ENCODE measurements around the gene TMEM213.
A peak's percentile ranks its signal among the peaks of the same experiment; 100 is the strongest.

Gene TMEM213

DNA sequence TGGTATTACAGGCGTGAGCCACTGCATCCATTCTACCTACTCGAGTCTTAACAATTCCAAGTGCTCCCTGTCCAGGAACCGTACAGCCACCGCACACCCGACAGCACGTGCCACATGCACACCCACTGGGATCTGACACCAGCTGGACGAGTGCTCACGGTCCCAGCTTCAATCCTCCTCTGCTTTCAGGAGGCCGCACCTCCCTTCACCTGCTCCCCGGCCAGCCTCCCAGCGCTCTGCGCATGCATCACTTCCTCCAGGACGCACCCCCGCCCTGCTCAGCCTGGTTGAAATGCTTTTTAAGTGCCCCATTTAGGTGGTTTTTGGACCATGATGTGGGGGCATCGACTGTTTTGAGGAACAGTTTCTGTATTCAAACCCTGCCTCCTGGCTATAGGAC is 47.3 kb upstream of the TMEM213 start:
- H3K9ac ChIP-seq (ENCODE audit: low read depth, low read length, poor library complexity, severe bottlenecking): no peak overlapping the region
- H3K79me2 ChIP-seq (ENCODE audit: insufficient read depth, low read length): no peaks in the 10 kb centered on the region
- H3K9me3 ChIP-seq (ENCODE audit: insufficient read depth, low read depth, low read length): no peaks in the 10 kb centered on the region
- H3K9me2 ChIP-seq (replicated peaks; ENCODE audit: low read depth, low read length): no peaks in the 10 kb centered on the region
- no peaks in the 10 kb centered on the region for H3K36me3 ChIP-seq (ENCODE audit: insufficient read depth, low read length)
- TF ChIP-seq, protein P1, sequence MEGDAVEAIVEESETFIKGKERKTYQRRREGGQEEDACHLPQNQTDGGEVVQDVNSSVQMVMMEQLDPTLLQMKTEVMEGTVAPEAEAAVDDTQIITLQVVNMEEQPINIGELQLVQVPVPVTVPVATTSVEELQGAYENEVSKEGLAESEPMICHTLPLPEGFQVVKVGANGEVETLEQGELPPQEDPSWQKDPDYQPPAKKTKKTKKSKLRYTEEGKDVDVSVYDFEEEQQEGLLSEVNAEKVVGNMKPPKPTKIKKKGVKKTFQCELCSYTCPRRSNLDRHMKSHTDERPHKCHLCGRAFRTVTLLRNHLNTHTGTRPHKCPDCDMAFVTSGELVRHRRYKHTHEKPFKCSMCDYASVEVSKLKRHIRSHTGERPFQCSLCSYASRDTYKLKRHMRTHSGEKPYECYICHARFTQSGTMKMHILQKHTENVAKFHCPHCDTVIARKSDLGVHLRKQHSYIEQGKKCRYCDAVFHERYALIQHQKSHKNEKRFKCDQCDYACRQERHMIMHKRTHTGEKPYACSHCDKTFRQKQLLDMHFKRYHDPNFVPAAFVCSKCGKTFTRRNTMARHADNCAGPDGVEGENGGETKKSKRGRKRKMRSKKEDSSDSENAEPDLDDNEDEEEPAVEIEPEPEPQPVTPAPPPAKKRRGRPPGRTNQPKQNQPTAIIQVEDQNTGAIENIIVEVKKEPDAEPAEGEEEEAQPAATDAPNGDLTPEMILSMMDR (conservative IDR thresholded peaks at IDR 0.05; ENCODE audit: low read length): no peak
- no peak for TF ChIP-seq EZH2phosphoT487 (IDR thresholded peaks at IDR 0.05; ENCODE audit: borderline replicate concordance)
- no peaks in the 10 kb centered on the region for H3K27me3 ChIP-seq (ENCODE audit: insufficient read depth, low read length, poor library complexity, severe bottlenecking)
- no peaks in the 10 kb centered on the region for H4K20me1 ChIP-seq (ENCODE audit: insufficient read depth, low read length, poor library complexity, severe bottlenecking)
- H3K4me2 ChIP-seq (ENCODE audit: low read depth, low read length, poor library complexity, severe bottlenecking): no peak overlapping the region
- peaks cover 57% of the 10 kb centered on the region for H3K4me1 ChIP-seq (ENCODE audit: insufficient read depth, low read length, poor library complexity, severe bottlenecking)
- H3F3A ChIP-seq (ENCODE audit: low read depth): peaks cover 3% of the 10 kb centered on the region; the same call in 1 of the 2 replicates
- no peak overlapping the region for H3K4me3 ChIP-seq (ENCODE audit: low read length, poor library complexity, severe bottlenecking)
- no peak overlapping the region for H2AFZ ChIP-seq (ENCODE audit: low read length)

DNA sequence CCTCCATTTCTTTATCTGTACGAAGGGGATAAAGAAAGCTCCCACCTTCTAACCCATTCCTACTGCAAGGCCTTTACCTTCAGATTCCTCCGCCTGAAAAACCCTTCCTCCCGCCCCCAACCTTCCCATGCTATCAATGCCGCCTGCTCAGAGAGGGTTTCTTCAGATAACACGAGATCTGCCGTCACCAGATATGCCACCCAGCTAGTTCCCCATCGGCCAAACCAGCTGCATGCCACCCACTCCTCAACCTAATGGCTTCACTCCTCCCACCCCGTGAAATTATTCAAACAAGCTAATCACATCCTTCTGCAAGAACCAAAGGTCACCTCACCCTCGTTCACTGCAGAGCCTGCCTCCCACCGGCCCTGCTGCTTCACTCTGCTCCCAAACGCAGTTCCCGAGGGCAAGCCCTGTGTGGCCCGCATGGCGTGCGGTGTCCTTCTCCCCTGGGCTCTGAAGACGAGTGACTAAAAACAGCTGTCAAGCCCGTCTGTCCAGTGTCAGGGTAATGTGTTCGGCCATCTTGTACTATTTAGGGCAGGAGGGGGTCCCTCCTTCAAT is 46.8 kb upstream of the TMEM213 start:
- H3K4me3 ChIP-seq (ENCODE audit: low read length, poor library complexity, severe bottlenecking): no peak overlapping the region

DNA sequence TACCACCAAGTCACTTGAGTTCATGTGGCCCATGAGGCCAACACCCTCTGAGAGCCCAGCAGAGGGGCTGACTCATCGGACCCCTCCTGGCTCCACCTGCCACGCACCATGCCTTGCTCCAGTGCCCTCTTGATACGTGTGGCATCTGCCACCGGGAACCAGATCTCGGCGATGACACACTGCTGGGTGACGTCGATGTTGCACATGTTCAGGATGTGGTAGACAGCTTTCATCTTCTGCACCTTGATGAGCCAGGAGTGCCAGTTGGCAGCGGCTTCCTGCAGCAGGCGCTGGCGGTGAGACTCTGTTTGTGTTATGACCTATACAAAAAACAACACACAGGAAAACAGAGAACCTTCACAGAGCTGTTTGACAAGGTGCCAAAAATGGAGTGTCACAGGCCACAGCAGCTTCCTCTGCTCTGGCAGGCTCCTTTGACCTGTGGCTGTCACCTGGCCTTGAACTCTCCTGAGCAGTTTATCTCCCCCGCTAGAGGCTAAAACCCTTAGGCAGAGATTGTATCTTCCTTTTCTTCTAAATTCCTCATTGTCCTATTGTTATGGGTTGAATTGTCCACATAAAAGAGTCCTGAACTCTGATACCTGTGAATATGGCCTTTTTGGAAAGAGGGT is 45.2 kb upstream of the TMEM213 start:
- H3K4me2 ChIP-seq (ENCODE audit: low read depth, low read length, poor library complexity, severe bottlenecking): peak overlapping the region; percentile 64
- peaks cover 71% of the 10 kb centered on the region for H3K4me1 ChIP-seq (ENCODE audit: insufficient read depth, low read length, poor library complexity, severe bottlenecking)
- H3K9me3 ChIP-seq (ENCODE audit: insufficient read depth, low read depth, low read length): no peaks in the 10 kb centered on the region
- no peaks in the 10 kb centered on the region for H3K79me2 ChIP-seq (ENCODE audit: insufficient read depth, low read length)
- no peaks in the 10 kb centered on the region for H4K20me1 ChIP-seq (ENCODE audit: insufficient read depth, low read length, poor library complexity, severe bottlenecking)
- no peaks in the 10 kb centered on the region for H3K36me3 ChIP-seq (ENCODE audit: insufficient read depth, low read length)
- no peak overlapping the region; the same call in 1 of the 2 replicates for H2AFZ ChIP-seq (ENCODE audit: low read length)
- peak overlapping the region; percentile 34 for H3K4me3 ChIP-seq (ENCODE audit: low read length, poor library complexity, severe bottlenecking)
- H3K9ac ChIP-seq (ENCODE audit: low read depth, low read length, poor library complexity, severe bottlenecking): peak overlapping the region; percentile 57
- no peaks in the 10 kb centered on the region for H3K9me2 ChIP-seq (replicated peaks; ENCODE audit: low read depth, low read length)
- H3F3A ChIP-seq (ENCODE audit: low read depth): peaks cover 3% of the 10 kb centered on the region; the same call in 1 of the 2 replicates
- TF ChIP-seq, protein P1 (conservative IDR thresholded peaks at IDR 0.05; ENCODE audit: low read length): no peak
- TF ChIP-seq EZH2phosphoT487 (IDR thresholded peaks at IDR 0.05; ENCODE audit: borderline replicate concordance): no peak
- H3K27me3 ChIP-seq (ENCODE audit: insufficient read depth, low read length, poor library complexity, severe bottlenecking): no peaks in the 10 kb centered on the region

More for the DNA sequence above, 46.8 kb upstream of the TMEM213 start:
- Histone ChIP-seq H4K20me1 (ENCODE audit: insufficient read depth, low read length, poor library complexity, severe bottlenecking) (no peaks in the 10 kb centered on the region), H2AFZ (ENCODE audit: low read length) (no peak overlapping the region), H3K9me3 (ENCODE audit: insufficient read depth, low read depth, low read length) (no peaks in the 10 kb centered on the region), H3K36me3 (ENCODE audit: insufficient read depth, low read length) (no peaks in the 10 kb centered on the region), H3K4me1 (ENCODE audit: insufficient read depth, low read length, poor library complexity, severe bottlenecking) (peaks cover 62% of the 10 kb centered on the region), H3K4me2 (ENCODE audit: low read depth, low read length, poor library complexity, severe bottlenecking) (no peak overlapping the region), H3K9ac (ENCODE audit: low read depth, low read length, poor library complexity, severe bottlenecking) (no peak overlapping the region), H3K79me2 (ENCODE audit: insufficient read depth, low read length) (no peaks in the 10 kb centered on the region), H3F3A (ENCODE audit: low read depth) (peaks cover 3% of the 10 kb centered on the region; the same call in 1 of the 2 replicates), H3K9me2 (replicated peaks; ENCODE audit: low read depth, low read length) (no peaks in the 10 kb centered on the region), H3K27me3 (ENCODE audit: insufficient read depth, low read length, poor library complexity, severe bottlenecking) (no peaks in the 10 kb centered on the region)
- TF ChIP-seq, protein P1 (conservative IDR thresholded peaks at IDR 0.05; ENCODE audit: low read length): no peak
- TF ChIP-seq EZH2phosphoT487 (IDR thresholded peaks at IDR 0.05; ENCODE audit: borderline replicate concordance): no peak
